Left renal pelvis (tissue), 4 donors: ENCODE results near the gene SEMA3B. TPM values are rescaled to one million over a fixed set of nuclear protein-coding genes. Genes with fewer than 3 reads are reported as not detected.

Source experiments
- DNase-seq, 4 donors: peaks; one replicate each; pipeline ENCODE4 v3.0.0-alpha.2; 2013; ENCODE audit warnings: low read depth in 4 of 4, low spot score in 3 of 4
- polyA plus RNA-seq, 4 donors: library from polyadenylated mRNA; unstranded; fragments of 120-200 nt; gene quantifications; one replicate each; pipeline ENCODE4 v1.2.1, GENCODE V29; 2013; ENCODE audit not compliant: insufficient read length in 4 of 4

SEMA3B gene
- polyA plus RNA-seq, 4 donors: 76.6 to 119 (median 92.0) TPM

DNA sequence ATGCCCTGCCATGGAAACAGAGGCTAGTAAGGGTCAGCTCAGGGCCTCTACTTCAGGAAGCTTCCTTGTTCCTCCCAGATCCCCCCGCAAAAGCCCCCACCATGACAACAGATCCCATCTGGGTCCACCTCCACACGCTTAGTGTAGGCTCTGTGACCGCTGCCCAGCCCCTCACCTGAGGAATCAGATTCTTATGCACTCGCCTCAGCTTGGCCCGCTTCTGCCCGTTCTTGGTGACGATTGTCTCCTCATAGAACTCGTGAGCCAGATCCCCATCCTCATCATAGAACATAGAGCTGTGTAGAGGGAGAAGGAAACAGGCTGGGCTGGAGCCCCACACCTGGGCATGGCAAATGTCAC lies 57.2 kb downstream of the SEMA3B start:
- no peak for DNase-seq

DNA sequence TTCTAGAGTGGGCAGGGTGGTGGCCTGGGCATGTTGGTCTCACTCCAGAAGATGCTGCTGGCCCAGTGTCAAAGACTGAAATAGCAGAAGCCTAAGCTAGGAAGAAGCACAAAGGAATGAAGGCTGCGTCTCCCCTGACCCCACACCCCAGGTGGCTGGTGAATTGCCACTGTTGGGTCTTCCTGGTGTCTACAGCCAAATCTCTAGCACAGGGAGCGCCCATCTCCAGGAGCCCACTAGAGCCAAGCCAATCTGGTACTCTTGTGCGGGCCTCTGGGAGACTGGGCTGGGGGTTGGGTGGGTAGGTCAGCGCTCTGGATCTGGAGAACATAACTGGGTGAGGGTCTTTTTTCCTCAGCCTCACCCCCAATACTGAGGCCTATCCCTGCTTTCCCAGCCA lies 58.2 kb downstream of the SEMA3B start:
- no peak for DNase-seq

Other genes starting within 250 kb of the SEMA3B start
- 100 to 1,000 TPM; 225 to 397 (median 268) TPM for gene RBM5, start 180.2 kb upstream of the SEMA3B start, polyA plus RNA-seq
- gene SEMA3F, start 113.8 kb upstream of the SEMA3B start, polyA plus RNA-seq: 10 to 100 TPM; 67.3 to 91.6 (median 71.1) TPM
- gene GNAT1, start 77.5 kb upstream of the SEMA3B start, polyA plus RNA-seq: not detected
- gene SLC38A3, start 63.9 kb upstream of the SEMA3B start, polyA plus RNA-seq: 1 to 10 TPM; 3.2 to 7.1 (median 6.1) TPM
- gene GNAI2, start 32.9 kb upstream of the SEMA3B start, polyA plus RNA-seq: 100 to 1,000 TPM; 190 to 248 (median 214) TPM
- gene LSMEM2, start 9.9 kb downstream of the SEMA3B start, polyA plus RNA-seq: under 1 TPM; 0.27 to 0.72 (median 0.49) TPM
- 10 to 100 TPM; 33.8 to 53.5 (median 37.8) TPM for gene IFRD2, start 23.3 kb downstream of the SEMA3B start, polyA plus RNA-seq
- gene HYAL3, start 30.3 kb downstream of the SEMA3B start, polyA plus RNA-seq: 1 to 10 TPM; 2.8 to 3.7 (median 2.9) TPM
- 10 to 100 TPM in 1 of 4 donors, 1 to 10 TPM in 3; 6.9 to 12.2 (median 9.2) TPM for gene NAA80, start 30.3 kb downstream of the SEMA3B start, polyA plus RNA-seq
- 1 to 10 TPM; 1.8 to 6.7 (median 5.8) TPM for gene HYAL1, start 34.4 kb downstream of the SEMA3B start, polyA plus RNA-seq
- 10 to 100 TPM; 58.0 to 72.5 (median 67.3) TPM for gene HYAL2, start 53.6 kb downstream of the SEMA3B start, polyA plus RNA-seq
- gene TUSC2, start 59.1 kb downstream of the SEMA3B start, polyA plus RNA-seq: 10 to 100 TPM; 15.8 to 27.0 (median 24.3) TPM
- 10 to 100 TPM; 15.7 to 36.9 (median 21.0) TPM for gene RASSF1, start 71.7 kb downstream of the SEMA3B start, polyA plus RNA-seq
- gene ZMYND10, start 76.6 kb downstream of the SEMA3B start, polyA plus RNA-seq: 1 to 10 TPM; 3.1 to 4.1 (median 3.3) TPM
- gene NPRL2, start 81.6 kb downstream of the SEMA3B start, polyA plus RNA-seq: 10 to 100 TPM; 23.9 to 35.7 (median 30.5) TPM
- gene CYB561D2, start 81.7 kb downstream of the SEMA3B start, polyA plus RNA-seq: 10 to 100 TPM; 12.5 to 16.3 (median 13.5) TPM
- 10 to 100 TPM; 32.4 to 44.0 (median 33.5) TPM for gene TMEM115, start 90.4 kb downstream of the SEMA3B start, polyA plus RNA-seq
- 10 to 100 TPM in 3 of 4 donors, 1 to 10 TPM in 1; 7.2 to 17.1 (median 15.0) TPM for gene CACNA2D2, start 234.5 kb downstream of the SEMA3B start, polyA plus RNA-seq